ENCODE results near the gene CMTM6. TPM values are rescaled to one million over a fixed set of nuclear protein-coding genes. Genes with fewer than 3 reads are reported as not detected.
"Not testable (repeated sequence)": the region's sequence is repeated elsewhere in the genome, so short reads cannot be mapped to it uniquely, and the experiment has no call there.

CMTM6 gene
- total RNA-seq, 2 donors from 2014 or later, result 79.8 to 237 TPM

- no peak for DNase-seq (ENCODE audit: low spot score)
- Histone ChIP-seq H3K4me3 (no peak overlapping the region), H3K4me1 (replicated peaks) (no peaks in the 10 kb centered on the region), H3K27me3 (replicated peaks; ENCODE audit: insufficient read depth) (no peaks in the 10 kb centered on the region), H3K36me3 (no peaks in the 10 kb centered on the region), H3K27ac (no peak overlapping the region), H3K9me3 (no peaks in the 10 kb centered on the region)
- TF ChIP-seq POLR2AphosphoS5 (IDR thresholded peaks at IDR 0.05), result no peak
- no peak for TF ChIP-seq POLR2A (IDR thresholded peaks at IDR 0.05)
- TF ChIP-seq CTCF (IDR thresholded peaks at IDR 0.05), result no peak
- WGBS, result 71% methylated on average over 10 of the region's 10 CpGs
- intact Hi-C loops (cut with DNase I), result no loop called here
These were observed 61.9 kb downstream of the CMTM6 start for GRCh38 chr3:32440611-32441350.

GRCh38 chr3:32439421-32439820 lies 63.2 kb downstream of the CMTM6 start:
- H3K27me3 ChIP-seq (replicated peaks; ENCODE audit: insufficient read depth); DNase-seq (ENCODE audit: low spot score); H3K4me3 ChIP-seq; H3K36me3 ChIP-seq; H3K4me1 ChIP-seq (replicated peaks); intact Hi-C loops (cut with DNase I); H3K9me3 ChIP-seq; H3K27ac ChIP-seq: not testable (repeated sequence)
- 96% methylated on average over 4 of the region's 4 CpGs for WGBS

GRCh38 chr3:32438596-32439344 lies 63.9 kb downstream of the CMTM6 start:
- H3K27ac ChIP-seq, result no peak overlapping the region
- TF ChIP-seq POLR2A (IDR thresholded peaks at IDR 0.05) (no peak), POLR2AphosphoS5 (IDR thresholded peaks at IDR 0.05) (no peak), CTCF (IDR thresholded peaks at IDR 0.05) (no peak)

GRCh38 chr3:32437896-32438295 lies 64.8 kb downstream of the CMTM6 start:
- no peak overlapping the region for H3K4me3 ChIP-seq
- no peak overlapping the region for H3K27ac ChIP-seq
- H3K36me3 ChIP-seq, result no peaks in the 10 kb centered on the region
- no peak for TF ChIP-seq POLR2AphosphoS5 (IDR thresholded peaks at IDR 0.05)
- no peak for TF ChIP-seq CTCF (IDR thresholded peaks at IDR 0.05)
- no peak for TF ChIP-seq POLR2A (IDR thresholded peaks at IDR 0.05)
- intact Hi-C loops (cut with DNase I), result no loop called here
- H3K4me1 ChIP-seq (replicated peaks), result no peaks in the 10 kb centered on the region
- 74% methylated on average over 7 of the region's 7 CpGs for WGBS
- no peaks in the 10 kb centered on the region for H3K9me3 ChIP-seq
- DNase-seq (ENCODE audit: low spot score), result no peak
- H3K27me3 ChIP-seq (replicated peaks; ENCODE audit: insufficient read depth), result no peaks in the 10 kb centered on the region

More at GRCh38 chr3:32438596-32439344, 63.9 kb downstream of the CMTM6 start:
- H3K27me3 ChIP-seq (replicated peaks; ENCODE audit: insufficient read depth), result no peaks in the 10 kb centered on the region
- WGBS, result 59% methylated on average over 10 of the region's 10 CpGs
- H3K4me3 ChIP-seq, result no peak overlapping the region
- intact Hi-C loops (cut with DNase I), result no loop called here
- H3K4me1 ChIP-seq (replicated peaks), result no peaks in the 10 kb centered on the region
- no peaks in the 10 kb centered on the region for H3K9me3 ChIP-seq
- H3K36me3 ChIP-seq, result no peaks in the 10 kb centered on the region
- DNase-seq (ENCODE audit: low spot score), result no peak

- 97% methylated on average over 4 of the region's 4 CpGs for WGBS
- intact Hi-C loops (cut with DNase I), result no loop called here
- Histone ChIP-seq H3K4me1 (replicated peaks) (no peaks in the 10 kb centered on the region), H3K36me3 (no peaks in the 10 kb centered on the region), H3K4me3 (no peak overlapping the region), H3K27me3 (replicated peaks; ENCODE audit: insufficient read depth) (no peaks in the 10 kb centered on the region), H3K27ac (no peak overlapping the region), H3K9me3 (no peaks in the 10 kb centered on the region)
- DNase-seq (ENCODE audit: low spot score), result no peak
- no peak for TF ChIP-seq CTCF (IDR thresholded peaks at IDR 0.05)
- no peak for TF ChIP-seq POLR2A (IDR thresholded peaks at IDR 0.05)
- no peak for TF ChIP-seq POLR2AphosphoS5 (IDR thresholded peaks at IDR 0.05)
These were observed 65.8 kb downstream of the CMTM6 start for GRCh38 chr3:32436816-32437189.

All from prostate gland (tissue), 2 donors.